Measurements from ENCODE around the gene MOCS2. TPM values are rescaled to one million over a fixed set of nuclear protein-coding genes. Genes with fewer than 3 reads are reported as not detected.

MOCS2 gene
- total and polyA plus RNA-seq, 2 of the 8 experiments (the other 6 are each of a cell fraction or from before 2014, with no cell fraction given) = 6.7 to 16.1 TPM

GRCh38 chr5:53114988-53115387, 5.4 kb upstream of the MOCS2 start:
- ChIA-PET CTCF (ENCODE audit: partially characterized antibody) (interaction anchor here (0.9 to 2.9 kb wide), 11 partner anchors 9 to 166 kb away, joined by 3 to 25 read pairs (median 4); no protein-coding TSS in a partner anchor), POLR2A (ENCODE audit: partially characterized antibody) (no interaction called here)
- H3K18ac ChIP-seq (ENCODE audit: extremely low read depth, low read length) = no peak overlapping the region
- no peak overlapping the region for H3K4me3 ChIP-seq (ENCODE audit: extremely low read depth in 1 of 4, insufficient read depth in 2 of 4, low read depth in 3 of 4, low read length in 4 of 4)
- H3K9ac ChIP-seq (replicated peaks in 1 of 4; ENCODE audit: extremely low read depth in 1 of 4, low read depth in 3 of 4, low read length in 3 of 4) = no peak overlapping the region
- no peak overlapping the region for H3K23ac ChIP-seq (ENCODE audit: insufficient read length)
- H3K27me3 ChIP-seq (replicated peaks in 1 of 4; ENCODE audit: control insufficient read depth in 3 of 4, extremely low read depth in 1 of 4, insufficient read depth in 3 of 4, low read length in 3 of 4) = no peaks in the 10 kb centered on the region
- no peak overlapping the region for H3K27ac ChIP-seq (ENCODE audit: low read depth, low read length)
- H3K36me3 ChIP-seq (ENCODE audit: control insufficient read depth in 2 of 4, insufficient read depth in 4 of 4, low read length in 3 of 4) = no peaks in the 10 kb centered on the region
- no peak overlapping the region for H2BK15ac ChIP-seq (ENCODE audit: low read length)
- peaks cover 0 to 5% (median 0%) of the 10 kb centered on the region in 4 experiments; a peak in 4 of 7 replicates for H3K4me1 ChIP-seq (replicated peaks in 1 of 4; ENCODE audit: control insufficient read depth in 3 of 4, insufficient read depth in 4 of 4, low read length in 3 of 4)
- FAIRE-seq (peak; percentile 57), DNase-seq (ENCODE audit: low read depth in 1 of 2, low spot score in 2 of 2) (no peak)
- H3K4me2 ChIP-seq (ENCODE audit: insufficient read depth in 1 of 2, low read depth in 2 of 2, low read length in 2 of 2) = no peak overlapping the region
- H3K23me2 ChIP-seq (ENCODE audit: low read depth, low read length) = peaks cover 2% of the 10 kb centered on the region; the same call in 1 of the 2 replicates
- H3K79me2 ChIP-seq (ENCODE audit: control insufficient read depth in 1 of 2, insufficient read depth in 2 of 2, low read length in 2 of 2) = no peaks in the 10 kb centered on the region
- no peaks in the 10 kb centered on the region; the same call in 1 of the 2 replicates for H3K79me1 ChIP-seq (ENCODE audit: low read depth, low read length)
- H3K9me3 ChIP-seq (ENCODE audit: insufficient read depth in 2 of 2, low read depth in 1 of 2, low read length in 1 of 2) = no peaks in the 10 kb centered on the region
- H3K4ac ChIP-seq (replicated peaks; ENCODE audit: insufficient read length, low read depth, low read length) = no peak overlapping the region
- H4K8ac ChIP-seq (ENCODE audit: extremely low read depth, insufficient read depth, low read length) = no peak overlapping the region
- no peak overlapping the region for H2AK5ac ChIP-seq (ENCODE audit: low read depth, low read length)
- no peak overlapping the region for H2BK12ac ChIP-seq (ENCODE audit: low read depth, low read length)
- no peak overlapping the region for H4K91ac ChIP-seq (replicated peaks; ENCODE audit: insufficient read length, low read length)
- no peak overlapping the region for H2BK20ac ChIP-seq (ENCODE audit: low read length)
- no peak overlapping the region for H2AFZ ChIP-seq (ENCODE audit: low read length)
- no peak overlapping the region for H3K56ac ChIP-seq (replicated peaks; ENCODE audit: insufficient read length, low read depth, low read length)
- no peaks in the 10 kb centered on the region for H4K20me1 ChIP-seq (replicated peaks in 1 of 2; ENCODE audit: control insufficient read depth in 1 of 2, insufficient read depth in 2 of 2, low read length in 2 of 2)
- no peak overlapping the region for H2BK120ac ChIP-seq (replicated peaks; ENCODE audit: low read depth, low read length)
- no peak overlapping the region for H3K14ac ChIP-seq (ENCODE audit: insufficient read length)
- no peak overlapping the region for H4K5ac ChIP-seq (ENCODE audit: insufficient read length, low read depth, low read length)
- no peak overlapping the region for H2BK5ac ChIP-seq (ENCODE audit: low read depth, low read length)
- TF ChIP-seq JUN (IDR thresholded peaks at IDR 0.05; ENCODE audit: low read depth, low read length) (no peak), USF2 (IDR thresholded peaks at IDR 0.05; ENCODE audit: low read length) (no peak), TEAD4 (IDR thresholded peaks at IDR 0.05; ENCODE audit: low read depth, low read length) (no peak), POU5F1 (IDR thresholded peaks at IDR 0.05; ENCODE audit: low read depth, low read length) (no peak), NRF1 (IDR thresholded peaks at IDR 0.05; ENCODE audit: low read depth, low read length) (no peak), KDM5A (IDR thresholded peaks at IDR 0.05; ENCODE audit: low read length) (no peak), BACH1 (IDR thresholded peaks at IDR 0.05; ENCODE audit: low read length) (no peak), YY1 (IDR thresholded peaks at IDR 0.05; ENCODE audit: low read depth, low read length) (no peak)
